ENCODE results near the gene FAM219B. TPM values are rescaled to one million over a fixed set of nuclear protein-coding genes. Genes with fewer than 3 reads are reported as not detected.
"Not testable (repeated sequence)": the region's sequence is repeated elsewhere in the genome, so short reads cannot be mapped to it uniquely, and the experiment has no call there.

The FAM219B gene
- total and polyA plus RNA-seq, 8 donors = 18.2 to 33.8 (median 21.2) TPM

GRCh38 chr15:74951006-74951405 lies 44.4 kb upstream of the FAM219B start:
- ATAC-seq (no peak), FAIRE-seq (no peak), DNase-seq (no peak)
- Histone ChIP-seq H3K27me3 (no peaks in the 10 kb centered on the region), H3K4me1 (peaks cover 0 to 12% (median 9%) of the 10 kb centered on the region in 3 donors), H3K4me3 (no peak overlapping the region), H3K27ac (no peak overlapping the region), H3K36me3 (no peaks in the 10 kb centered on the region), H3K9me3 (no peaks in the 10 kb centered on the region)
- intact Hi-C loops (cut with DNase I) = loop anchor here (5.0 to 10.0 kb wide), 3 partner anchors 179 to 316 kb away; partner anchors contain the start of gene C15orf39 (in 1 of the 3)
- TF ChIP-seq CTCF (IDR thresholded peaks at IDR 0.05) = no peak
- 50 to 54% methylated on average over 3 of the region's 3 CpGs for WGBS, 2 donors

- no peak for FAIRE-seq
- Histone ChIP-seq H3K4me1 (peaks cover 0 to 11% (median 8%) of the 10 kb centered on the region in 3 donors), H3K27me3 (no peaks in the 10 kb centered on the region), H3K9me3 (no peaks in the 10 kb centered on the region), H3K27ac (no peak overlapping the region), H3K4me3 (no peak overlapping the region), H3K36me3 (no peaks in the 10 kb centered on the region)
- intact Hi-C loops (cut with DNase I) = loop anchor here (5.0 to 10.0 kb wide), 3 partner anchors 178 to 315 kb away; partner anchors contain the start of gene C15orf39 (in 1 of the 3)
- peak; percentile 88 to 94 (median 92) for TF ChIP-seq CTCF (IDR thresholded peaks at IDR 0.05)
- DNase-seq = peak in 5 of 6 donors; percentile 58 to 85 (median 75)
- 38 to 43% methylated on average over 7 of the region's 7 CpGs for WGBS, 2 donors
- peak; percentile 70 to 96 (median 89) for ATAC-seq
These were observed 43.6 kb upstream of the FAM219B start for GRCh38 chr15:74950078-74950908.

- Histone ChIP-seq H3K36me3 (no peaks in the 10 kb centered on the region), H3K4me1 (peaks cover 0 to 21% (median 14%) of the 10 kb centered on the region in 3 donors), H3K27ac (peak within 1 kb of the TSS; percentile 84 to 94 (median 92)), H3K4me3 (peak within 1 kb of the TSS; percentile 86 to 100 (median 92)), H3K9me3 (no peaks in the 10 kb centered on the region), H3K27me3 (no peaks in the 10 kb centered on the region)
- ATAC-seq = peak; percentile 95 to 99 (median 98)
- 0% methylated on average over 84 to 85 of the region's 85 CpGs for WGBS, 2 donors
- no peak for TF ChIP-seq CTCF (IDR thresholded peaks at IDR 0.05)
- FAIRE-seq = no peak
- peak; percentile 93 to 96 (median 93) for DNase-seq
- intact Hi-C loops (cut with DNase I) = no loop called here
These were observed 31.1 kb upstream of the FAM219B start, which contains the start of gene COX5A for GRCh38 chr15:74937590-74938371. COX5A (minus strand) TSS chr15:74938073; CDS start chr15:74938014, 59 bp downstream.

GRCh38 chr15:74937272-74937589 lies 30.6 kb upstream of the FAM219B start:
- ATAC-seq (peak in 2 of 4 donors; percentile 49 to 63), FAIRE-seq (no peak), DNase-seq (no peak)
- intact Hi-C loops (cut with DNase I) = no loop called here
- no peak for TF ChIP-seq CTCF (IDR thresholded peaks at IDR 0.05)
- no peaks in the 10 kb centered on the region for H3K27me3 ChIP-seq
- H3K36me3 ChIP-seq = no peaks in the 10 kb centered on the region
- H3K27ac ChIP-seq = peak overlapping the region; percentile 84 to 94 (median 92)
- WGBS, 2 donors = 0 to 1% methylated on average over 18 of the region's 18 CpGs
- peaks cover 0 to 21% (median 15%) of the 10 kb centered on the region in 3 donors for H3K4me1 ChIP-seq
- peak overlapping the region; percentile 86 to 100 (median 92) for H3K4me3 ChIP-seq
- H3K9me3 ChIP-seq = no peaks in the 10 kb centered on the region

- H3K27me3 ChIP-seq; H3K27ac ChIP-seq; DNase-seq; H3K9me3 ChIP-seq; H3K4me3 ChIP-seq; FAIRE-seq; H3K36me3 ChIP-seq; ATAC-seq; intact Hi-C loops (cut with DNase I): not testable (repeated sequence)
- WGBS, 2 donors = 81 to 92% methylated on average over 3 of the region's 3 CpGs
- H3K4me1 ChIP-seq = peaks cover 0 to 21% (median 21%) of the 10 kb centered on the region in 3 donors
These were observed 28.5 kb upstream of the FAM219B start for GRCh38 chr15:74935193-74935592.
